HepG2 (cell line): ENCODE results near the gene SEC24D. TPM values are rescaled to one million over a fixed set of nuclear protein-coding genes. Genes with fewer than 3 reads are reported as not detected.

ENCODE experiments used
- BRCA1 ChIP-seq: sonication (generic); formaldehyde crosslinking; IDR thresholded peaks from 2 replicates; pipeline ENCODE4 v1.4.0; 2020; ENCODE audit warnings: missing genetic modification reagents
- EZH2 ChIP-seq: conservative IDR thresholded peaks from 2 replicates; pipeline ENCODE4 v1.6.1; 2012; ENCODE audit warnings: mild to moderate bottlenecking, low read depth, low read length, moderate library complexity
- FOXM1 ChIP-seq: sonication (generic); formaldehyde crosslinking; IDR thresholded peaks from 2 replicates; pipeline ENCODE4 v1.5.0; 2020; ENCODE audit warnings: missing genetic modification reagents
- GMEB2 ChIP-seq: IDR thresholded peaks from 2 replicates; pipeline ENCODE4 v1.6.1; 2016; ENCODE audit warnings: missing biosample characterization, missing genetic modification reagents, low read depth
- KDM1A ChIP-seq: IDR thresholded peaks from 2 replicates; pipeline ENCODE4 v1.6.1; 2016; ENCODE audit warnings: missing compliant biosample characterization
- KLF12 ChIP-seq: sonication (generic); formaldehyde crosslinking; IDR thresholded peaks from 2 replicates; pipeline ENCODE4 v1.4.0; 2020; ENCODE audit warnings: missing genetic modification reagents, borderline replicate concordance
- NFAT5 ChIP-seq: sonication (generic); formaldehyde crosslinking; IDR thresholded peaks from 2 replicates; pipeline ENCODE4 v1.4.0; 2020; ENCODE audit warnings: missing genetic modification reagents
- PHF21A ChIP-seq: sonication (generic); formaldehyde crosslinking; IDR thresholded peaks from 2 replicates; pipeline ENCODE4 v1.5.0; 2020; ENCODE audit warnings: mild to moderate bottlenecking, missing genetic modification reagents
- PHF8 ChIP-seq: sonication (generic); formaldehyde crosslinking; IDR thresholded peaks from 2 replicates; pipeline ENCODE4 v1.5.0; 2020; ENCODE audit warnings: missing genetic modification reagents
- SRSF1 ChIP-seq: fragments of 200-400 bp; formaldehyde crosslinking; optimal IDR thresholded peaks from 2 replicates; pipeline ENCODE3; 2017; ENCODE audit warnings: mild to moderate bottlenecking, low read depth, low read length, moderate library complexity
- U2AF2 ChIP-seq: fragments of 200-400 bp; formaldehyde crosslinking; IDR thresholded peaks from 2 replicates; pipeline ENCODE4 v1.6.1; 2017; ENCODE audit warnings: low read depth, mild to moderate bottlenecking, low read length
- ZBTB34 ChIP-seq: sonication (generic); formaldehyde crosslinking; IDR thresholded peaks from 2 replicates; pipeline ENCODE4 v1.8.0; 2022; ENCODE audit warnings: mild to moderate bottlenecking, missing genetic modification reagents
- ZHX1 ChIP-seq: sonication (generic); formaldehyde crosslinking; IDR thresholded peaks from 2 replicates; pipeline ENCODE4 v1.8.1; 2022; ENCODE audit warnings: low read depth, mild to moderate bottlenecking, missing genetic modification reagents
- ZMAT5 ChIP-seq: sonication (generic); formaldehyde crosslinking; IDR thresholded peaks from 2 replicates; pipeline ENCODE4 v1.5.0; 2020; ENCODE audit warnings: mild to moderate bottlenecking, low read depth, missing genetic modification reagents, borderline replicate concordance
- ZNF331 ChIP-seq: sonication (generic); formaldehyde crosslinking; IDR thresholded peaks from 2 replicates; pipeline ENCODE4 v1.4.0; 2020; ENCODE audit warnings: missing genetic modification reagents
- ZNF430 ChIP-seq: sonication (generic); formaldehyde crosslinking; IDR thresholded peaks from 2 replicates; pipeline ENCODE4 v1.9.0; 2021; ENCODE audit warnings: mild to moderate bottlenecking, missing genetic modification reagents
- ZNF781 ChIP-seq: sonication (generic); formaldehyde crosslinking; IDR thresholded peaks from 2 replicates; pipeline ENCODE4 v1.5.1; 2020; ENCODE audit warnings: borderline replicate concordance, mild to moderate bottlenecking, missing genetic modification reagents; ENCODE audit errors: not compliant biosample characterization
- polyA plus RNA-seq, 8 experiments: library from polyadenylated mRNA; depleted of rRNA in 3 of 8; stranded (reverse) in 7 of 8; unstranded in 1 of 8; fragments of >200 nt; fragmentation: Illumina TruSeq in 4 of 8; extraction: Trizol in 4 of 8; gene quantifications; 2 replicates each; pipeline versions ENCODE4 v1.2.1 to v1.2.3, GENCODE V29; 2011 to 2016; ENCODE audit warnings: low read depth in 4 of 8, missing spikeins in 1 of 8, mixed read lengths in 1 of 8; ENCODE audit not compliant: insufficient read depth in 1 of 8
- total RNA-seq, 5 experiments: library from RNA; depleted of rRNA; stranded (reverse); fragments of >200 nt; fragmentation: Illumina TruSeq; extraction: Trizol; gene quantifications; 2 replicates each; pipeline ENCODE4 v1.2.3, GENCODE V29; 2016; ENCODE audit warnings: low read depth in 1 of 5

Gene SEC24D
- total and polyA plus RNA-seq, 2 of the 13 experiments (the other 11 are each of a cell fraction or from before 2014, with no cell fraction given) = 30.0 to 51.1 TPM

GRCh38 chr4:118684873-118685811, 150.8 kb downstream of the SEC24D start, which contains the start of gene METTL14 (continued):
- TF ChIP-seq PHF21A (CRISPR knock-in tag) (peak; percentile 46; the same call in 1 of the 2 replicates), EZH2 (no peak), GMEB2 (no peak), KLF12 (CRISPR knock-in tag) (peak; percentile 74; the same call in 1 of the 2 replicates), ZMAT5 (CRISPR knock-in tag) (0 out of 2 replicates have a peak, but pooled peaks have one; percentile 43), KDM1A (CRISPR knock-in tag) (peak; percentile 99), ZBTB34 (CRISPR knock-in tag) (no peak), ZHX1 (no peak), BRCA1 (CRISPR knock-in tag) (0 out of 2 replicates have a peak, but pooled peaks have one; percentile 59), ZNF430 (peak; percentile 72; the same call in 1 of the 2 replicates), PHF8 (CRISPR knock-in tag) (peak; percentile 85), NFAT5 (CRISPR knock-in tag) (peak; percentile 65; the same call in 1 of the 2 replicates), SRSF1 (no peak), FOXM1 (CRISPR knock-in tag) (no peak), U2AF2 (no peak), ZNF781 (CRISPR knock-in tag) (peak; percentile 25), ZNF331 (CRISPR knock-in tag) (peak; percentile 70)
